ENCODE results near the gene TBCE. TPM values are rescaled to one million over a fixed set of nuclear protein-coding genes. Genes with fewer than 3 reads are reported as not detected.

TBCE gene, protein sequence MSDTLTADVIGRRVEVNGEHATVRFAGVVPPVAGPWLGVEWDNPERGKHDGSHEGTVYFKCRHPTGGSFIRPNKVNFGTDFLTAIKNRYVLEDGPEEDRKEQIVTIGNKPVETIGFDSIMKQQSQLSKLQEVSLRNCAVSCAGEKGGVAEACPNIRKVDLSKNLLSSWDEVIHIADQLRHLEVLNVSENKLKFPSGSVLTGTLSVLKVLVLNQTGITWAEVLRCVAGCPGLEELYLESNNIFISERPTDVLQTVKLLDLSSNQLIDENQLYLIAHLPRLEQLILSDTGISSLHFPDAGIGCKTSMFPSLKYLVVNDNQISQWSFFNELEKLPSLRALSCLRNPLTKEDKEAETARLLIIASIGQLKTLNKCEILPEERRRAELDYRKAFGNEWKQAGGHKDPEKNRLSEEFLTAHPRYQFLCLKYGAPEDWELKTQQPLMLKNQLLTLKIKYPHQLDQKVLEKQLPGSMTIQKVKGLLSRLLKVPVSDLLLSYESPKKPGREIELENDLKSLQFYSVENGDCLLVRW
- 10 to 100 TPM; 16.8 to 59.1 (median 23.9) TPM for total RNA-seq

DNA sequence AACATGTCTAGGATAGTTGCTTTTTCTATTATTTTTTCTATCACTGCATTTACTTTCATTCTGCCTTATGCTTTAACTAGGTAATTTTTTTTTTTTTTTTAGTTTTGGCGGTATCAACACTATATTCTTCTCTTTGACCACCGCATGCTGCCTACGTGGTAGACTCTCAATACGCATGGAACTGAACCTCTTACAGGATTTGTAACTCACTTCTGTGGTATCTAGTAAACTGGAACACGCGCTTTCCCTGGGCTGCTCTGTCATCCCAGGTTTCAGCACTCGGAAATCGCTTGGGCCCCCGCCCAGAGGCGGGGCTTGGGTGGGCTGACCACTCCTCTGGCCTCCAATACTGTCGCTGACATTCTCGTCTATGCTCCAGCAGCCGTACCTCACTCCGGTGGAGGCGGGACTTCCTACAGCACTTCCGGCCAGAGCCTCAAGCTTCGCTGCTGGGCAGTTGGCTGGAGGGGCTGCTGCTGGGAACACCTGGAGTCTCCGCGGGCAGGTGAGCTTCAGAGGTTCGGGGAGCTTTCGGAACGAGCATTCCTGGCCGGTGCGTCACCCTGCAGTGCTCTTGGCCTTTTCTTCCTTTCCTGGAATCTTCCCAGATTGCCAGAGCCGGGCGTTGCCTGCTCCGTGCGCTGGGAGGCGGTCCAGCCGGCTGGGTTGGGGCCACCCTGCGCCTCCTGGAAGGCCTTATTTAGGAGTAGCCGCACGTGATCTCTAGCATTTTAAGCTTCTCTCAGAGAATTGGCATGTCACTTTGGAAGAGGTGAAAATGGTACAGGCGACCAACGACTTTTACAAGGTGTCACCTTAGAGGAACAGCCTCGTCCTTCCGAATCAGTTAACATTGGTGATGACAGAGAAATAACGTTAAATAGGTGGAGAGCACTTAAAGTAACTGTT, at the start of gene TBCE:
TBCE (plus strand) TSS at position 428 of the 909 bp plus-strand sequence. CDS start 12,623 bp downstream, outside the sequence.
- peak within 1 kb of the TSS; percentile 52 to 77 (median 65) for H3K4me3 ChIP-seq
- 0% methylated on average over 4 to 36 of the region's 38 CpGs for WGBS, 2 donors (ENCODE audit: low coverage in 1 of 2)
- no peaks in the 10 kb centered on the region for H3K27me3 ChIP-seq
- peaks cover 0 to 15% (median 7%) of the 10 kb centered on the region in 4 donors for H3K4me1 ChIP-seq
- peak; percentile 97 for DNase-seq
- peak; percentile 78 for TF ChIP-seq POLR2A (IDR thresholded peaks at IDR 0.05)
- TF ChIP-seq, protein P1, sequence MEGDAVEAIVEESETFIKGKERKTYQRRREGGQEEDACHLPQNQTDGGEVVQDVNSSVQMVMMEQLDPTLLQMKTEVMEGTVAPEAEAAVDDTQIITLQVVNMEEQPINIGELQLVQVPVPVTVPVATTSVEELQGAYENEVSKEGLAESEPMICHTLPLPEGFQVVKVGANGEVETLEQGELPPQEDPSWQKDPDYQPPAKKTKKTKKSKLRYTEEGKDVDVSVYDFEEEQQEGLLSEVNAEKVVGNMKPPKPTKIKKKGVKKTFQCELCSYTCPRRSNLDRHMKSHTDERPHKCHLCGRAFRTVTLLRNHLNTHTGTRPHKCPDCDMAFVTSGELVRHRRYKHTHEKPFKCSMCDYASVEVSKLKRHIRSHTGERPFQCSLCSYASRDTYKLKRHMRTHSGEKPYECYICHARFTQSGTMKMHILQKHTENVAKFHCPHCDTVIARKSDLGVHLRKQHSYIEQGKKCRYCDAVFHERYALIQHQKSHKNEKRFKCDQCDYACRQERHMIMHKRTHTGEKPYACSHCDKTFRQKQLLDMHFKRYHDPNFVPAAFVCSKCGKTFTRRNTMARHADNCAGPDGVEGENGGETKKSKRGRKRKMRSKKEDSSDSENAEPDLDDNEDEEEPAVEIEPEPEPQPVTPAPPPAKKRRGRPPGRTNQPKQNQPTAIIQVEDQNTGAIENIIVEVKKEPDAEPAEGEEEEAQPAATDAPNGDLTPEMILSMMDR (IDR thresholded peaks at IDR 0.05): peak in 2 of 5 experiments; percentile 10 to 33
- peak; percentile 82 to 90 (median 90) for TF ChIP-seq POLR2AphosphoS5 (IDR thresholded peaks at IDR 0.05)
- TF ChIP-seq EP300 (IDR thresholded peaks at IDR 0.05; ENCODE audit: low read depth): no peak
- H3K27ac ChIP-seq: peak within 1 kb of the TSS; percentile 81 to 94 (median 88)
- in situ Hi-C loops (cut with MboI; ENCODE audit: low pct_ligation_motif_present in 1 of 4, low pct_unique_long_range_greater_than_20kb in 1 of 4, low sequenced_read_pairs in 3 of 4) (no loop called here), intact Hi-C loops (cut with DNase I; ENCODE audit: low total_unique reads) (no loop called here)
- no peaks in the 10 kb centered on the region for H3K9me3 ChIP-seq
- H3K36me3 ChIP-seq: no peaks in the 10 kb centered on the region

DNA sequence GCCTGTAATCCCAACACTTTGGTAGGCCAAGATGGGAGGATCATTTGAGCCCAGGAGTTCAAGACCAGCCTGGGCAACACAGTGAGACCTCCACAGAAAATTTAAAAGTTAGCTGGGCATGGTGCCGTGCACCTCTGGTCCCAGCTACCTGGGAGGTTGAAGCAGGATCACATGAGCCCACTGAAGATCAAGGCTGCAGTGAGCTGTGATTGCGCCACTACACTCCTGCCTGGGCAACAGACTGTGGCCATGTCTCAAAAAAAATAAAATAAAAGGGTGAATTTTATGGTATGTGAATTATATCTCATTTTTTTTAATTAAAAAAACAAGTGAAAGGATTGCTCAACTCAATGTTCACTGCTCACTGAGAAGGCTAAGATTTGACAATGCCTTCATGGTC, 48.0 kb upstream of the TBCE start:
- no peaks in the 10 kb centered on the region for H3K36me3 ChIP-seq
- 95% methylated on average over 2 of the region's 2 CpGs; no CpG with 5 or more reads in 1 of the 2 donors for WGBS, 2 donors (ENCODE audit: low coverage in 1 of 2)

DNA sequence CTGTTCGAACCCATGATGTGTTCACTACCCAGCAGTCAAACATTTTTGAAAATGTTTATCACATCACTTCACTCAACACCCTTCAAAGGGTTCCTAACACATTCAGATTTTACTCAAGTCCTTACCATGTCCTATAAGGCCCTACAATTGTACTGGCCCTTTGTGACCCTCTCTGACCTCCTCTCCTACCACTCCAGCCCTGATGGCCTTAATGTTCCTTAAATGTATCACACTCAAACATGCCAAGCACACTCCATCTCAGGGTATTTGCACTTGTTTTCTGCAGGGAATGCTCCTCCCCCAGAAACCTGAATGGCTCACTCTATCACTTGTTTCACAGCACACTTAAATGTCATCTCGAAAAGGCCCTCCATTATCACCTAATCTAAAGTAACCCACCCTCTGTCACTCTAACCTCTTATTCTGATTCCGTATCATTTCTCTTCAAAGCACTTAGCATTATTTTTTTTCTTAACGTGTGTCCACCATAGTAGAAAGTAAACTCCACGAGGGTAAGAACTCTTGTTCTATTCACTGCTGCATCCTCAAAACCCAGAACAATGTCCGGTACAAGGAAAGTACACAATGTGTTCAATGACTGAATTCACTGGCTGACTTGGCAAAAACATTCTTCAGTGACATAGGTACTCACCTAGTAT, 46.6 kb upstream of the TBCE start:
- TF ChIP-seq POLR2A (IDR thresholded peaks at IDR 0.05) (no peak), EP300 (IDR thresholded peaks at IDR 0.05; ENCODE audit: low read depth) (no peak), POLR2AphosphoS5 (IDR thresholded peaks at IDR 0.05) (no peak)
- TF ChIP-seq, protein P1 (IDR thresholded peaks at IDR 0.05): no peak
- Histone ChIP-seq H3K27me3 (no peaks in the 10 kb centered on the region), H3K4me3 (no peak overlapping the region), H3K4me1 (peaks cover 3 to 37% (median 15%) of the 10 kb centered on the region in 4 donors), H3K36me3 (no peaks in the 10 kb centered on the region), H3K27ac (no peak overlapping the region), H3K9me3 (no peaks in the 10 kb centered on the region)
- 85 to 94% methylated on average over 5 to 6 of the region's 6 CpGs for WGBS, 2 donors (ENCODE audit: low coverage in 1 of 2)
- intact Hi-C loops (cut with DNase I; ENCODE audit: low total_unique reads) (loop anchor here (10.0 kb wide), 1 partner anchor 66 kb away; no protein-coding TSS in a partner anchor), in situ Hi-C loops (cut with MboI; ENCODE audit: low pct_ligation_motif_present in 1 of 4, low pct_unique_long_range_greater_than_20kb in 1 of 4, low sequenced_read_pairs in 3 of 4) (no loop called here)
- no peak for DNase-seq

More for the DNA sequence above, 48.0 kb upstream of the TBCE start:
- peaks cover 0 to 34% (median 14%) of the 10 kb centered on the region in 4 donors for H3K4me1 ChIP-seq
- TF ChIP-seq EP300 (IDR thresholded peaks at IDR 0.05; ENCODE audit: low read depth) (no peak), POLR2A (IDR thresholded peaks at IDR 0.05) (no peak), POLR2AphosphoS5 (IDR thresholded peaks at IDR 0.05) (no peak)
- TF ChIP-seq, protein P1 (IDR thresholded peaks at IDR 0.05): no peak
- intact Hi-C loops (cut with DNase I; ENCODE audit: low total_unique reads): no loop called here
- H3K4me3 ChIP-seq: no peak overlapping the region
- no peaks in the 10 kb centered on the region for H3K27me3 ChIP-seq
- in situ Hi-C loops (cut with MboI; ENCODE audit: low pct_ligation_motif_present in 1 of 4, low pct_unique_long_range_greater_than_20kb in 1 of 4, low sequenced_read_pairs in 3 of 4): no loop called here
- no peaks in the 10 kb centered on the region for H3K9me3 ChIP-seq
- DNase-seq: no peak
- H3K27ac ChIP-seq: no peak overlapping the region
